ENCODE results near the gene WNT1.

GRCh38 chr12:48973941-48974673 is 4.0 kb upstream of the WNT1 start:
- no peak for TF ChIP-seq POLR2A (IDR thresholded peaks at IDR 0.05)
- peak; percentile 29 to 68 (median 58) for TF ChIP-seq CTCF (IDR thresholded peaks at IDR 0.05)
